ENCODE data around the gene IFI6.

DNA sequence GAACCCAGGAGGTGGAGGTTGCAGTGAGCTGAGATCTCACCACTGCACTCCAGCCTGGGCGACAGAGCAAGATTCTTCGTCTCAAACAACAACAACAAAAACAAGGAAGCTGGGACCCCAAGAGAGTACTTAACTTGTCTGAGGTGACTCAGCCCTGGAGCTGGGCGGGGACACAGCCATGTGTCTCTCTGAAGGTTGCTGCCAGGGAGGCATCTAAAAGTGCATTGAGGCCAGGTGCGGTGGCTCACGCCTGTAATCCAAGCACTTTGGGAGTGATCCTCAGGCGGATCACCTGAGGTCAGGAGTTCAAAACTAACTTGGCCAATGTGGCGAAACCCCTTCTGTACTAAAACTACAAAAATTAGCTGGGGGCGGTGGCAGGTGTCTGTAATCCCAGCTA, 7.7 kb downstream of the IFI6 start:
- TF ChIP-seq, protein P1, sequence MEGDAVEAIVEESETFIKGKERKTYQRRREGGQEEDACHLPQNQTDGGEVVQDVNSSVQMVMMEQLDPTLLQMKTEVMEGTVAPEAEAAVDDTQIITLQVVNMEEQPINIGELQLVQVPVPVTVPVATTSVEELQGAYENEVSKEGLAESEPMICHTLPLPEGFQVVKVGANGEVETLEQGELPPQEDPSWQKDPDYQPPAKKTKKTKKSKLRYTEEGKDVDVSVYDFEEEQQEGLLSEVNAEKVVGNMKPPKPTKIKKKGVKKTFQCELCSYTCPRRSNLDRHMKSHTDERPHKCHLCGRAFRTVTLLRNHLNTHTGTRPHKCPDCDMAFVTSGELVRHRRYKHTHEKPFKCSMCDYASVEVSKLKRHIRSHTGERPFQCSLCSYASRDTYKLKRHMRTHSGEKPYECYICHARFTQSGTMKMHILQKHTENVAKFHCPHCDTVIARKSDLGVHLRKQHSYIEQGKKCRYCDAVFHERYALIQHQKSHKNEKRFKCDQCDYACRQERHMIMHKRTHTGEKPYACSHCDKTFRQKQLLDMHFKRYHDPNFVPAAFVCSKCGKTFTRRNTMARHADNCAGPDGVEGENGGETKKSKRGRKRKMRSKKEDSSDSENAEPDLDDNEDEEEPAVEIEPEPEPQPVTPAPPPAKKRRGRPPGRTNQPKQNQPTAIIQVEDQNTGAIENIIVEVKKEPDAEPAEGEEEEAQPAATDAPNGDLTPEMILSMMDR (IDR thresholded peaks at IDR 0.05; ENCODE audit: low read length): no peak
- no peak for TF ChIP-seq EZH2 (IDR thresholded peaks at IDR 0.05; ENCODE audit: borderline replicate concordance, low read length)
